ENCODE measurements around the gene NRCAM.
A peak's percentile ranks its signal among the peaks of the same experiment; 100 is the strongest.

NRCAM gene

GRCh38 chr7:108427766-108428165 is 28.5 kb downstream of the NRCAM start:
- DNase-seq (ENCODE audit: low read depth), result no peak
- TF ChIP-seq CTCF (conservative IDR thresholded peaks at IDR 0.05; ENCODE audit: low read depth, low read length), result no peak
- no peak overlapping the region for H3K4me3 ChIP-seq (ENCODE audit: low read depth, low read length)

GRCh38 chr7:108425714-108426275 is 30.4 kb downstream of the NRCAM start:
- TF ChIP-seq CTCF (conservative IDR thresholded peaks at IDR 0.05; ENCODE audit: low read depth, low read length), result no peak
- no peak overlapping the region for H3K4me3 ChIP-seq (ENCODE audit: low read depth, low read length)
- DNase-seq (ENCODE audit: low read depth), result no peak

GRCh38 chr7:108424013-108424412 is 32.2 kb downstream of the NRCAM start:
- H3K4me3 ChIP-seq (ENCODE audit: low read depth, low read length), result no peak overlapping the region
- DNase-seq (ENCODE audit: low read depth), result no peak
- TF ChIP-seq CTCF (conservative IDR thresholded peaks at IDR 0.05; ENCODE audit: low read depth, low read length), result no peak

- TF ChIP-seq CTCF (conservative IDR thresholded peaks at IDR 0.05; ENCODE audit: low read depth, low read length), result no peak
- H3K4me3 ChIP-seq (ENCODE audit: low read depth, low read length), result no peak overlapping the region
- no peak for DNase-seq (ENCODE audit: low read depth)
These were observed 32.9 kb downstream of the NRCAM start for GRCh38 chr7:108423089-108423989.

- H3K4me3 ChIP-seq (ENCODE audit: low read depth, low read length), result no peak overlapping the region
- TF ChIP-seq CTCF (conservative IDR thresholded peaks at IDR 0.05; ENCODE audit: low read depth, low read length), result no peak
- DNase-seq (ENCODE audit: low read depth), result no peak
These were observed 34.4 kb downstream of the NRCAM start for GRCh38 chr7:108421720-108422331.

- H3K4me3 ChIP-seq (ENCODE audit: low read depth, low read length), result no peak overlapping the region
- TF ChIP-seq CTCF (conservative IDR thresholded peaks at IDR 0.05; ENCODE audit: low read depth, low read length), result no peak
- DNase-seq (ENCODE audit: low read depth), result peak; percentile 31
These were observed 36.0 kb downstream of the NRCAM start for GRCh38 chr7:108419961-108420908.
